ENCODE results near the gene CHST9. TPM values are rescaled to one million over a fixed set of nuclear protein-coding genes. Genes with fewer than 3 reads are reported as not detected.

Gene CHST9
- total RNA-seq, 1 experiment from 2014 or later, result 3.5 TPM

DNA sequence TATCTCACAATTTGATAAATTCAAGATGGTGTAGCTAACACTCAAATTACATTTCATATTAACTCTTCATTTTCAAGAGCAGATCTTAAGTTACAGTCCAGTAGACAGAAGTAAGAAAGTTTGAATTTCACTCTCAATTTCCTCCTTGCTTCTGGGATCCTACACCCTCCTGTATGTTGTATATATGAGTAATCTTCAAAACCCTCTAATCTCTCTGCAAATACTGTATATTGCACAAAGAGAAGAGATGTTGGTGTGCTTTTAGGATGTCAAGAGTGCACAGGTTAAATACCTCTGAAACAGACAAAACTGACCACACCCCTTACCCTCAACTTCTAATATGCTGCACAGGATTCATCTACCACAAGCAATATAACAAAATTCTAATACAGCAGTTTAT is 6.7 kb downstream of the CHST9 start:
- no peaks in the 10 kb centered on the region for H3K27me3 ChIP-seq (ENCODE audit: insufficient read depth, low read length)
- no peaks in the 10 kb centered on the region for H3K79me1 ChIP-seq (ENCODE audit: insufficient read depth, low read depth, low read length, poor library complexity, severe bottlenecking)
- H2BK5ac ChIP-seq (ENCODE audit: insufficient read length, low read length), result no peak overlapping the region
- no peaks in the 10 kb centered on the region for H3K23me2 ChIP-seq (ENCODE audit: insufficient read length, low read depth, low read length, poor library complexity, severe bottlenecking)
- H3K4me3 Mint-ChIP-seq, result no peak overlapping the region
- H3K4me1 Mint-ChIP-seq, result peaks cover 28 to 43% of the 10 kb centered on the region in 2 experiments
- H2BK120ac ChIP-seq (ENCODE audit: low read depth, low read length, poor library complexity, severe bottlenecking), result no peak overlapping the region
- no peaks in the 10 kb centered on the region for H3K9me3 Mint-ChIP-seq
- no peak overlapping the region for H2BK15ac ChIP-seq (ENCODE audit: low read depth, low read length)
- H4K8ac ChIP-seq (replicated peaks; ENCODE audit: insufficient read length, low read depth, low read length), result no peak overlapping the region
- H2BK20ac ChIP-seq (ENCODE audit: low read depth, low read length, poor library complexity, severe bottlenecking), result no peak overlapping the region
- H3K56ac ChIP-seq (ENCODE audit: insufficient read length, low read depth, low read length), result no peak overlapping the region
- H4K20me1 ChIP-seq (ENCODE audit: control insufficient read depth, insufficient read depth, insufficient read length), result no peaks in the 10 kb centered on the region
- H3K18ac ChIP-seq (ENCODE audit: insufficient read length, low read depth, low read length), result no peak overlapping the region
- no peaks in the 10 kb centered on the region for H3K36me3 Mint-ChIP-seq (ENCODE audit: insufficient read depth in 1 of 3, low read depth in 3 of 3)
- no peak overlapping the region for H3K4ac ChIP-seq (ENCODE audit: low read depth, low read length)
- no peak overlapping the region for H3T11ph ChIP-seq (ENCODE audit: low read length)
- H3K27me3 Mint-ChIP-seq (ENCODE audit: low read depth), result peaks cover under 1% of the 10 kb centered on the region; the same call in 1 of the 2 replicates
- no peak overlapping the region for H4K5ac ChIP-seq (ENCODE audit: insufficient read length, low read depth, low read length)
- H3K79me2 ChIP-seq (ENCODE audit: insufficient read depth, low read length), result no peaks in the 10 kb centered on the region; the same call in 1 of the 2 replicates
- no peak overlapping the region for H3K23ac ChIP-seq (ENCODE audit: insufficient read length, low read depth, low read length)
- TF ChIP-seq, protein P1, sequence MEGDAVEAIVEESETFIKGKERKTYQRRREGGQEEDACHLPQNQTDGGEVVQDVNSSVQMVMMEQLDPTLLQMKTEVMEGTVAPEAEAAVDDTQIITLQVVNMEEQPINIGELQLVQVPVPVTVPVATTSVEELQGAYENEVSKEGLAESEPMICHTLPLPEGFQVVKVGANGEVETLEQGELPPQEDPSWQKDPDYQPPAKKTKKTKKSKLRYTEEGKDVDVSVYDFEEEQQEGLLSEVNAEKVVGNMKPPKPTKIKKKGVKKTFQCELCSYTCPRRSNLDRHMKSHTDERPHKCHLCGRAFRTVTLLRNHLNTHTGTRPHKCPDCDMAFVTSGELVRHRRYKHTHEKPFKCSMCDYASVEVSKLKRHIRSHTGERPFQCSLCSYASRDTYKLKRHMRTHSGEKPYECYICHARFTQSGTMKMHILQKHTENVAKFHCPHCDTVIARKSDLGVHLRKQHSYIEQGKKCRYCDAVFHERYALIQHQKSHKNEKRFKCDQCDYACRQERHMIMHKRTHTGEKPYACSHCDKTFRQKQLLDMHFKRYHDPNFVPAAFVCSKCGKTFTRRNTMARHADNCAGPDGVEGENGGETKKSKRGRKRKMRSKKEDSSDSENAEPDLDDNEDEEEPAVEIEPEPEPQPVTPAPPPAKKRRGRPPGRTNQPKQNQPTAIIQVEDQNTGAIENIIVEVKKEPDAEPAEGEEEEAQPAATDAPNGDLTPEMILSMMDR (conservative IDR thresholded peaks at IDR 0.05), result no peak
- H4K91ac ChIP-seq (ENCODE audit: insufficient read length, low read depth, low read length), result no peak overlapping the region
- no peak overlapping the region for H2AK5ac ChIP-seq (ENCODE audit: insufficient read length, low read length)
- no peak overlapping the region for H3K9ac ChIP-seq (ENCODE audit: extremely low read depth, insufficient read length, low read length)
- no peak overlapping the region for H3K27ac ChIP-seq (ENCODE audit: insufficient read length, low read depth, low read length)
- no peak for DNase-seq
- H2AFZ ChIP-seq (ENCODE audit: low read length), result no peak overlapping the region
- H3K4me1 ChIP-seq (ENCODE audit: insufficient read depth, low read length), result peaks cover 10% of the 10 kb centered on the region; the same call in 1 of the 2 replicates
- H3K14ac ChIP-seq (ENCODE audit: insufficient read depth, low read length), result no peak overlapping the region
- H2BK12ac ChIP-seq (ENCODE audit: insufficient read length, low read depth, low read length), result no peak overlapping the region
- no peak overlapping the region for H3K4me2 ChIP-seq (ENCODE audit: insufficient read depth, insufficient read length, low read length)
- no peaks in the 10 kb centered on the region for H3K9me3 ChIP-seq (ENCODE audit: control insufficient read depth, low read depth, low read length)
- H3K27ac Mint-ChIP-seq, result no peak overlapping the region

Data from H9 (cell line).